SIG-M5 treated with dmso at 0.1 percent for 504 hours (cell line): Measurements from ENCODE around the gene PCNX2.

Experiments
- DNase-seq: peaks from one replicate; lab custom pipeline; 2025; ENCODE audit not compliant: unreplicated experiment; lab: John Stamatoyannopoulos, UW

Gene PCNX2

GRCh38 chr1:233065685-233066084 lies 229.8 kb downstream of the PCNX2 start:
- DNase-seq: no peak

DNA sequence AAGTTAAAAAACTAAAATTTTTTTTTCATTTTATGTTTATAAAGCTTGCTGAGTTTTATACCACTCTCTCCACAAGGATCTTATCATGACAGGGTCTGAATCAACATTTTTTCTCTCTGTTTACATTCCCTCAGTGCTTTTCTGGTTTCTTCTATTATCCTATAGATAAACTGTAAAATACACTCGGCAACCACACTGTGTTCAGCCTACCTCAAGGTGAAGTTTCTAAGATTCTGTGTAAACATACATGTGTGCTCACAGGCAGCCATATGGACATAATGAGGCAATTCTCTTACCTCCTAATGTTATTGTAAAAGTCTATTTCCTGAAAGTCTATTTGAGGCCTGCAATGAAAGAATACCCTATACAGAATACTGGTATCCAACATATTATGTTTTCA lies 230.5 kb downstream of the PCNX2 start:
- DNase-seq: no peak

DNA sequence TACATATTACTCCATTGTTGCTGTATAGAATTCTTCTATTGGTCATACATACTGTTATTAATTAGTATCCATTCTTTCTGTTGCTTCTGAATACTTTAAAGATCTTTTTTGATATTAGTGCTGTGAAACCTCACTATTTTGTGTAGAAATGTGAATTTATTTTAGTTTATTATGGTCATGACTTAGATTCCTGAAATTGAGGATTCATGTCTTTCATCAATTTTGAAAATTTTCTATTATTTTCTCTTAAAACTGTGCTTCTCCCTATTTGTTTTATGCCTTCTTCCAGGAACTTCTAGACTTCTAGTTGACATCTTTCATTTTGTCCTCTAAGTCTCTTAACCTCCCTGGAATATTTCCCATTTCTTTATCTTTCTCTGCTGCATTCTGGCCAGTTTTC lies 232.1 kb downstream of the PCNX2 start:
- DNase-seq: no peak

DNA sequence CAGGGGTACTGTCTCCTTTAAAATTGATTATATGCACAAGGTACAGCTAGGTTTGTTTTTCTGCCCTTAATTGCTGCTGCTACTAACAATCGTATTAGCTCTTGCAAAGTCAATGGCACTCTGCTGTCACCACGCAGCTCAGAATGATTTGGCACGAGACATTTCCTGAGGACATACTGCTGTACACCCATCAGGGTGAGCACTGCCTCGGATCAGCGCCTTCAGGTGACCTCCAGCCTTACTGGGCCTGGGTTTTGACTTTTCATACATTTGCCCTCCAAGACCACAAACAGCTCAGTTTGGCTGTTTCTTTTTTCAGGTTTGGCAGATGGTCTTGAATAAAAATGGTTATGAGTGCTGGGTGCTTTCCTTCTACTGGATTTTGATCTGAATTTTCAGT lies 234.3 kb downstream of the PCNX2 start:
- no peak for DNase-seq

GRCh38 chr1:233060461-233060994 lies 235.0 kb downstream of the PCNX2 start:
- no peak for DNase-seq

DNA sequence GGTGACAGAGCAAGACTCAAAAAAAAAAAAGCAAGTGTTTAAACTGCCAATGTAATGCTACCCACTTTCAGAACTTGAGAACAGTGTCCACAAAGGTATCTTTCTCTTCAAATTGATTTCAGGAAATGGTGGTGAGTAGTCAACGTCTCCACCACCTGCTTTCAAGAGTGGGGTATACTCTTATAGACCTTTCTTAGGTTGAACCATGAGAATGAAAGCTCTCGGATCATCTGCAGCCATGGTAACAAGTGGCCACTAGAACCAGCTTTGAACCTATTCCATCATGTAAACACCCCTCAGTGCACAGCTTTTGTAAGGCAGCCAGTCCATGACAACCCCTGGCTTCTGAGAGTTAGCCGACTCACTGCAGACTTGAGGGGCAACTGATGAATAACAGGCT lies 237.7 kb downstream of the PCNX2 start:
- DNase-seq: no peak

DNA sequence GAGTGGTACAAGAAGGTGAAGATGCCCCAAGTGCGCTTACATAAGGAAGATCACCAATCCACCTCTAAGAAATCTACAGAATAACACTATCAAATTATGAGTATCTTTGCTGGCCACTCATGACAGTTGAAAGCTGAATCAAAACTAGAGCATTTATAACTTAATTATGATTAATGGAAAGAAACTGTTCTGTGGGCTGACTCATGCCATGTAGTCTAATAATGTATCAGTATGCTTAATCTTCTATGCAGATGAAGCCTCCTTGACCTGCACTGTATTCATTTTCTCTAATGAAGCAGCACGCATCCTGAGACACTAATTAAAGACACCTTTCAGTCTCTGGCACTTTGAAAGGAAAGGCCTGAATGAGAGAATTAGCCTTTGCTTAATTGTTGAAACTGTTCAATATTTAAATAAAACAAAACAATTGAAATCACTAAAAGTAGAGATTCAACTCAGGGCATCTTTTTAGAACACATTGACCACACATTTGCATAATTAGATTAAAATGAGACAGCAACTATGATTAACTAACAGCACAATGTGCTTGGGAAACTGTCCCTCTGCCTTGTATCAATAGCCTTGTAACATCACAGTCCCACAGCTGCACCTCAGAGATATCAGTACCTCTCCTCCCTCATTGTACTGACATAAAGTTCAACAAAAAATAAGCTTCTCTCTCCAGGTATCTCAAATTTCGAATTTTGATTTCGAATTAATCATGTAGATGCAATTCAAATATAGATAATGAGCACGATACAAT lies 239.5 kb downstream of the PCNX2 start:
- no peak for DNase-seq

GRCh38 chr1:233045588-233045987 lies 249.9 kb downstream of the PCNX2 start:
- DNase-seq: no peak

DNA sequence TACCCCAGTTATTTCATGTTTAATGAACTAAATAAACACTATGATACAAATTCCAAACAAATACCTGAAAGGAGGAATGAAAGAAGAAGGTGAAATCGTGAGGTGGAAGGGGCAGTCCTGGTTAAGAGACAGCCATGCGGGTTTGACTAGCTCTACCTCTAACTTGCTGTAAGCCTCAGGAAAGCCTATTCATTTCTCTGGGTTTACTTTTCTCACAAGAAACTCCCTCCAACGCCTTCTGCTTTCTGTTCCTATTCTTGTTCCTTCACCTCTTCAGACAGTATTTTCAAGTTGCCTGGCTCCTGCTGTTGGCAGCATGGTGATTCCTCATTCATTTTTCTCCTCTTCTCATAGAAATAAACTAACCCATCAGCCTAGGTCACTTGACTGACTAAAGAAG lies 252.7 kb downstream of the PCNX2 start:
- DNase-seq: no peak

DNA sequence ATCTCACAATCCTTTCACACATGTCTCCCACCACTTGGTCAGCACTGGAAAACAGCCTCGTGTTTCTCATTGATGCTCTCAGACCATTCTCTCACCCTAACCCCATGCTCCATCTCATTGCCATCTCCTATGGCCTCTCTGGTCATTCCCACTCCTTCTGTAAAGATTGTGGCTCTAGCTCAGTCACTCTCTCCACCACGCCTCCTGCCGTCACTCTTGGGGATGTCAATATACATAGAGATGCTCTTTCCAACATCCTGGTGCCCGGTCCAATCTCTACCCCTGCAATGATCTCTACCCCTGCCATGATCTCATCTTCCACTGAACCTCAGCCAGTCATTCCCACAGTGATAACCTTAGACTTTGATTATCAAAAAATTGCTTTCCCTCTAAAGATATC lies 255.0 kb downstream of the PCNX2 start:
- no peak for DNase-seq

- no peak for DNase-seq
Measured at GRCh38 chr1:233038581-233038980, 256.9 kb downstream of the PCNX2 start.

- no peak for DNase-seq
Measured at GRCh38 chr1:233037843-233038242, 257.7 kb downstream of the PCNX2 start.

GRCh38 chr1:233034836-233035235 lies 260.7 kb downstream of the PCNX2 start:
- DNase-seq: no peak

GRCh38 chr1:233033361-233033760 lies 262.2 kb downstream of the PCNX2 start:
- peak; percentile 7 for DNase-seq

DNA sequence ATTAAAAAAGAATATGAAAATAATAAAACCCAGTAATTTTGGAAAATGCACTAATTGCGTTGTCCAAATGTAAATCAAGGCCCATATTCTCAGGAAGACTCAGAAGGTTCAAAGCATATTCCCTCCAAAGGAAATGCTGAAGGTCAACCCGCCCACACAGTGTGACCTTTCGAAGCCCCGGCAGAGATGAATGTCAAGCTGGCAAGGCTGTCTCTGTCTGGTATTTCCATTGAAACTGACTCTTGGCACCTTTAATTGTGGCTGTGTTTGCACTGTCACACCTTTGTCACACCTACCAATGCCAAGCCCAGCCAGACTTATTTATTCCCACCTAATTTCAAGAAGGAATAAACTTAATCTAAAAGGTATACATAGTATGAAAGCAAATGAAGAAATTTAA lies 262.6 kb downstream of the PCNX2 start:
- no peak for DNase-seq

GRCh38 chr1:233031521-233031920 lies 264.0 kb downstream of the PCNX2 start:
- DNase-seq: no peak

DNA sequence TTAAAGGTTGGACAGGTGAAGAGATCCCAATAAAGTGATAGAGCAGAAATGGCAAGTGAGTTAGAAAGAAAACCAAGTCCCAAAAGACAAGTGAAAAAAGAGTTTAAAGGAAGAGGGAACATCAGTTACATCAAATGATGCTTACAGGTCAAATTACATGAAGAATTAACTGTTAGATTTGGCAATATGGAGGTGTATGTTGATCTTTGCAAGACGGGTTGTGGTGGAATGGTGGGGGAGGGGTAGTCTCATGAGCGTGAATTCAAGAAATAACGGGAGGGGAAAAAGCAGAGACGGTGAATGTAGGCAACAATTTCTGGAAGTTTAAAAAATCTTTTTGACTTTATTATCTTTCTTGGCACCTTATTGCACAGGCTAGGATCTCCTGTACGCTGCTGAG lies 268.5 kb downstream of the PCNX2 start:
- no peak for DNase-seq

DNA sequence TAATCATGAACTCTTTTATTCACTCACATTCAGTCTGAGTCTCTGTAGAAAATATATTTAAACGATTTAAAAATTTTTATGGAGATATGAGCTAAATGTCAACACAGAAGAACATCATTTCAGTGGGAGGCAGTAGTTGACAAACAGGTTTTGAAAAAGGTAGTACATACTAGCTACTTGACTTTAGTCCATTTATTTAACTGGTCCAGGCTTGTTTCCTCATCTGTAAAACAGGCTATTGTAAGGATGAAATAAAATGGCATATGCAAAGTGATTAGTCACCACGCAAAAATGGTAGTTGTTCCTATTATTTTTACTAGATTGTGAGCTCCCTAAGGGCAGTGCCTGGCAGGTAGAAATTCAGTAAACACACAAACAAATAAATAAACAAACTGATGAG lies 270.0 kb downstream of the PCNX2 start:
- no peak for DNase-seq

GRCh38 chr1:233025157-233025556 lies 270.4 kb downstream of the PCNX2 start:
- DNase-seq: peak; percentile 50

GRCh38 chr1:233024199-233024598 lies 271.3 kb downstream of the PCNX2 start:
- no peak for DNase-seq

DNA sequence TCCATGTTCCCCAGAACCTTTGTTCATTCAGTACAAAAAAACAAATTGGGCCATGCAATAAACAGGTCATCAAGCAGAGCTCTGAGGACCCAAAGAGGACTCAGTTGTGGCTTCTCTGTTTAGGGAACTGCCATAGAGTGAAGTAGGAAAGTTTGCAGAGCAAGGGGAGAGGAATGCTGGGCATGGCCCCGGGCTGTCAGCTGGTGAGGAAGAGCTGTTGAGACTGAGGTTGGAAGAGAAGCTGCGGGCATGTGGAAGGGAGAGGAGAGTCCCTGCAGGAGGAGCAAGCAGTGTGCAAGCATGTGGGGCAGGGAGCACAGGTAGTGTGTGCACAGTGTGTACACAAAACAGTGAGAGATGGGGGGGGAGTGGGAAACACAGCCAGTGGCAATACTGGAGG lies 273.3 kb downstream of the PCNX2 start:
- no peak for DNase-seq

- DNase-seq: no peak
Measured at GRCh38 chr1:233020426-233020825, 275.1 kb downstream of the PCNX2 start.

- DNase-seq: no peak
Measured at GRCh38 chr1:233019778-233020325, 275.7 kb downstream of the PCNX2 start.
